GM12872 (cell line): Measurements from ENCODE around the gene HDAC5.

ENCODE experiments used
- CTCF ChIP-seq: IDR thresholded peaks from 3 replicates; pipeline ENCODE4 v1.5.1; 2011; ENCODE audit warnings: low read depth, mild to moderate bottlenecking, low read length, moderate library complexity; ENCODE audit not compliant: insufficient read depth

HDAC5 gene

DNA sequence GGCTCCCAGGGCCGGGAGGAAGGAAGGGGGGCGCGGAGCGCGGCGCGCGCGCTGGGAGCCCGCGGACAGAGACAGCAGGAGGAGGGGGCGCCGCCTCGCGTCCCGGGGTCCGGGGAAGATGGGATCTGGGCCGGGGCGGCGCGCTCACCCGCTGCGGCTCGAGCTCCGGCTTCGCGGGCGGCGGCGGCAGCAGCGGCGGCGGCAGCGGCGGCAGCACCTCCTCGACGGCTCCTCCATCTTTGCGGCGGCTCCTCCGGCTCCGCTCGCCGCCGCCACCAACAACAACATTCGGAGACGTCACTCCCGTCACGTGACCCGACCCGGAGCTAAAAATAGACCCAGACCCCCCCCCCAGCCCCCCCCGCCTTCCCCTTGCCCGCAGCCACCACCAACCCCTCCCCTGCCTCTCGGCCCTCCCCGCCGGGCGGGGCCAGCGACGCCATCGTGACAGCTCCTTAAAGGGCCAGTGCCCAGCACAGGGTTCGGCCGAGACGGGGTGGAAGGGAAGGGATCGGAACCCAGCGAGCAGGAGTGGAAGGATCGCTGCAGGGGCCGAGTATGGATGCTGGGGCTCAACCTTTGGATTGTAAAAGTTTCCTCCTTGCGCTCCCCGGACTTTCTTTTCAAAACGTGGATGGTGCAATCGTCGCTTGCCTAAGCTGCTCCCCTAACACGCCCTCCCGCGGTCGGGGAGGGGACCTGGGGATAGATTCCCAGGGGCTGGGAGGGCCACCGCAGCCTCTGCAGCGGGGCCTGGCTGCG, at the start of gene HDAC5:
TSS of gene HDAC5 (minus strand) at position 286 of the 762 bp plus-strand sequence. CDS start 6,126 bp downstream, outside the sequence.
- peak; percentile 69 for TF ChIP-seq CTCF

- TF ChIP-seq CTCF, result no peak
Observed at GRCh38 chr17:44171931-44172455, 48.6 kb upstream of the HDAC5 start.

DNA sequence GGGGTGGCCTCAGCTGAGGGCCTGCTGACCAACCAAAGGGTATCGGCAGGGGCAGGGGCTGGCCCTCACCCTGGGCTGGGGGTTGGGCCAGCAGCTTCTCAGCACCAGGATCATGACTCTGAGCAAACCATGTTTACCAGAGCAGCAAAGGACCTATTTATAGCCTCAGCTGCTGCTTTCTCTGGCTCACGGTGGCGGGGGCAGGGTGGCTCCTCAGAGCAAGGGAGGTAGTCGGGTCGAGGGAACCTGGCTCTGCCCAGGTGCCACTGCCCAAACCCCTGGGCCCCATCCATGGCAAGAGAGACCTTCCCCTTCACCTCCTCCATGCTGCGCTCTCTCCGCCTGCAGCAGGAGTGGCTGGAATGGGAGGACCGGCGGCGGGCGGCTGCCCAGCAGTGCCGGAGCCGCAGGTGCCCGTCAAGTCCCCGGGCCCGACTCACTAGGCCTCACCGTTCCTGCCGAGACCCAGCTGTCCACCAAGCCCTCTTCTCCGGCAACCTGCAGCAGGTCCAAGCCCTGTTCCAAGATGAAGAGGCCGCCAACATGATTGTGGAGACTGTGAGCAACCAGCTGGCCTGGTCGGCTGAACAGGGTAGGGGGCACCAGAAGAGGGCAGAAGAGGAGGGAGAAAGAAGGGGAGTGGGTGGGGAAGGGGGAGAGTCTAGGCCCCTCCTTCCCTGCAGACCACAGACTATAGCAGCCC, 47.2 kb upstream of the HDAC5 start, which contains the start of gene ASB16:
TSS of gene ASB16 (plus strand) at position 206 of the 703 bp plus-strand sequence. CDS start at position 292, 86 bp downstream.
- TF ChIP-seq CTCF, result no peak

- TF ChIP-seq CTCF, result no peak
Observed at GRCh38 chr17:44170135-44170498, 46.7 kb upstream of the HDAC5 start.

DNA sequence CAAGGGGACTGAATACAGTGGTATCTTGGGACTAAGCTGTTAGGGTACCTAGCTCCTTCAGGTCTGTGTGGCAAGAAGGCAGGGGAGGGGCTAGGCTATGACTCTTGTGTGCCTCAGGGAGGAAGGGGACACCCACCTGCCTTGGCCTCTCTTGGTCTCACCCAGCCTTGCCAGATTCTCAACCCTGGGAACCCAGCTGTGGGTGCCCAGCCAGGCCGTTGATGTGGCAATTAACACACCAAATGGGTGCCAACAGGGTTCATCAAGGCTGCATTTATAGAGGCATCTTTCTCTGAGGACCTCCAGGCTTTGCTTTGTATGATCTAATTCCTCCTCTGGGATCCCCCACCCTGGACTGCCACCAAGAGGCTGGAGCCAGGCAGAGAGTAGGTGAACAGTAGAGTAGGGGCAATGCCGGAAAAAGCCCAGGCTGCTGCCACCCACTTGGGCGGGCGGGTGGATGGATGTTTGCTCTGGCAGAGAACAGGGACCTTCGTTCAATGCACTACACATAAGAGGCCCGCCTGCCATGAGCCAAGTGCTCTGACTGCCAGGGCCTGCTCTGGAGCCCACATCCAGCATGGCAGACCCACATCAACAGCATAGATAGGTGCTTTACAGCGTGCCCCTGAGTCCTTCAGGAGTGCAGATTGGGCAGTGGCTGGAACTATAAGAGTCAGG, 43.9 kb upstream of the HDAC5 start:
- TF ChIP-seq CTCF, result no peak

- no peak for TF ChIP-seq CTCF
Observed at GRCh38 chr17:44164476-44164875, 41.0 kb upstream of the HDAC5 start.
